Stimulated activated effector memory CD8-positive, alpha-beta T cell treated with anti-CD3 and anti-CD28 coated beads, Interleukin-12 subunit alpha, Interleukin-12 subunit beta, amount 100 ng/mL, for 72 hours (primary cell): ENCODE data around the gene FOXL3.

Source experiments
- ATAC-seq: fragments of 150-1000 bp; cut with Tn5 transposase; 2 replicates; pipeline ENCODE4 v1.10.0; 2021
- DNase-seq, 2 donors: peaks; one replicate each; pipeline ENCODE4 v3.0.0; 2021 to 2022; ENCODE audit warnings: low spot score in 2 of 2
- H3K27ac Mint-ChIP-seq: one replicate; pipeline ENCODE4 v1.8.0; 2022; ENCODE audit warnings: mild to moderate bottlenecking, mixed read lengths
- H3K36me3 Mint-ChIP-seq: one replicate; pipeline ENCODE4 v1.8.0; 2022; ENCODE audit warnings: mild to moderate bottlenecking, mixed read lengths
- H3K4me1 Mint-ChIP-seq: one replicate; pipeline ENCODE4 v1.8.0; 2022; ENCODE audit warnings: mixed read lengths
- H3K4me3 Mint-ChIP-seq: one replicate; pipeline ENCODE4 v1.8.0; 2022; ENCODE audit warnings: mild to moderate bottlenecking, mixed read lengths
- H3K9me3 Mint-ChIP-seq: one replicate; pipeline ENCODE4 v1.8.0; 2022; ENCODE audit warnings: mixed read lengths

FOXL3 gene

GRCh38 chr7:298743-299142 lies 8.8 kb downstream of the FOXL3 start:
- H3K9me3 Mint-ChIP-seq: no peaks in the 10 kb centered on the region
- no peak overlapping the region for H3K4me3 Mint-ChIP-seq
- no peak for DNase-seq
- no peak for ATAC-seq
- H3K27ac Mint-ChIP-seq: no peak overlapping the region
- H3K4me1 Mint-ChIP-seq: no peaks in the 10 kb centered on the region
- no peaks in the 10 kb centered on the region for H3K36me3 Mint-ChIP-seq

DNA sequence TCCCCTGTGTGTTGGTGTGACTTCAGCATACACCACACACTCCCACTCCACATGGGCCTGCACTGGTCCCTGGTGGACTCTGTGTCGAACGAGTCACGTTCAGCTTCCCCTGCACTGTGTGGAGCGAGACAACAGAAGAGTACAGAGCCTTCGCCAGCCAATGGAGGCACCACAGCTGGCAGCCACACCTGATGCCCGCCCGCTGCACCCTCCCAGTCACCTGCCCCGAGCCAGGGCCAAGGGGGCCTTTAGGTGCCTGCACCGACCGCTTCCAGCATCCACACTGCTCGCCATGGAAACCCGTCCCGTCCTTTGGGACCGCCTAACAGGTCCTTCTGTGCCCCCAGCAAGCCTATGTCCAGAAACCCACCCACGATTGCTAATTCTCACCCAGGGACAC lies 9.2 kb downstream of the FOXL3 start:
- Mint-ChIP-seq H3K4me3 (no peak overlapping the region), H3K27ac (no peak overlapping the region), H3K9me3 (no peaks in the 10 kb centered on the region), H3K36me3 (no peaks in the 10 kb centered on the region), H3K4me1 (no peaks in the 10 kb centered on the region)
- DNase-seq (no peak), ATAC-seq (no peak)

GRCh38 chr7:299628-300027 lies 9.7 kb downstream of the FOXL3 start:
- no peaks in the 10 kb centered on the region for H3K9me3 Mint-ChIP-seq
- no peak overlapping the region for H3K27ac Mint-ChIP-seq
- ATAC-seq: no peak
- DNase-seq: no peak
- no peaks in the 10 kb centered on the region for H3K36me3 Mint-ChIP-seq
- no peak overlapping the region for H3K4me3 Mint-ChIP-seq
- no peaks in the 10 kb centered on the region for H3K4me1 Mint-ChIP-seq

DNA sequence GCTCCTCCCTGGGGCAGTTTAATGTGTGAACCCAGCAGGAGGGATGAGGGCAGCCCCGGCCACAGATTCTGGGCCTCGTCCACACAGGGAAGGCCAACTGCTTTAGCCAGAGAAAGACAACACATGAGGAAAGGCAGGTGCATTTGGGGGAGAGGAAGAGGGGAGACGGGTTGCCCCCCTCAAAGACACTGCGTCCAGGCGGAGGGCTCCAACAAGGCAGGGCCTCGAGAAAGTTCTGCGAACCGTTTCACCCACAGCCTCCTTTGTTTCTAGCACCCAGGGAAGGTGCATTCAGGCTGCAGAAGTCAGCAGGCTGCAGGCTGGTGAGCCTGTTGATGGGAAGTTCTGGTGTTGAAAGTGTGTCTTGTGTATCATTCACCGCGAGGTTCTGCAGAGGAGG lies 10.1 kb downstream of the FOXL3 start:
- ATAC-seq (no peak), DNase-seq (no peak)
- no peaks in the 10 kb centered on the region for H3K36me3 Mint-ChIP-seq
- H3K4me3 Mint-ChIP-seq: no peak overlapping the region
- H3K4me1 Mint-ChIP-seq: no peaks in the 10 kb centered on the region
- H3K9me3 Mint-ChIP-seq: no peaks in the 10 kb centered on the region
- no peak overlapping the region for H3K27ac Mint-ChIP-seq

DNA sequence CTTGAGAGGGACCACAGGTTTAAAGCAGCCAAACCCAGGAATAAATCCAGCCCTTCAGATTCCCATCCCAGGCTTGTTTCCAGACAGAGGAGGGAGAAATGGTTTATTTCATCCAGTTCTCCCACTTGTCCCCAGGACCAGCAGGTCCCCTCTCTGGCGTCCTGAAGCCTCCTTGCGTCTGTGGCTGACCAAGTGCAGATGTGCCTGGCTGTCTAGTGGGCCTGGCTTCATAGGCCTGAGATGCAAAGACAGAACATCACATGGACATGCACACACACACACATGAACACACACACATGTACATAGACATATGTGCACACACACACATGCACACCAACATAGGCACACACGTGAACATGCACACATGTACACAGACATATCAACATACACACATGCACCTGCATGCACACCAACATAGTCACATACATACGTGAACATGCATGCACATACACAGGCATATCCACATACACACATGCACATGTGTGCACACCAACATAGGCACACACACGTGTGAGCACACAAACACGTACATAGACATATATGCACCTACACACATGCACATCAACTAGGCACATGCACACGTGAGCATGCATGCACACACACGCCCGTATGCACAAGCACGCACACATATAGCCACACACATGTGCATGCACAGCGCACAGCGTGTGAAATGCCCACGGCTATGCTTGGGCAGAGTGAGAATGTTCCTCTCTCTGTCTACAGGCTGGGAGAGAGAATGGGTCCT lies 10.7 kb downstream of the FOXL3 start:
- Mint-ChIP-seq H3K4me1 (no peaks in the 10 kb centered on the region), H3K27ac (no peak overlapping the region), H3K4me3 (no peak overlapping the region), H3K9me3 (no peaks in the 10 kb centered on the region), H3K36me3 (no peaks in the 10 kb centered on the region)
- ATAC-seq: no peak
- no peak for DNase-seq

- Mint-ChIP-seq H3K4me3 (no peak overlapping the region), H3K4me1 (no peaks in the 10 kb centered on the region), H3K27ac (no peak overlapping the region), H3K9me3 (no peaks in the 10 kb centered on the region), H3K36me3 (no peaks in the 10 kb centered on the region)
- DNase-seq (no peak), ATAC-seq (no peak)
These were observed 11.5 kb downstream of the FOXL3 start for GRCh38 chr7:301291-302053.

DNA sequence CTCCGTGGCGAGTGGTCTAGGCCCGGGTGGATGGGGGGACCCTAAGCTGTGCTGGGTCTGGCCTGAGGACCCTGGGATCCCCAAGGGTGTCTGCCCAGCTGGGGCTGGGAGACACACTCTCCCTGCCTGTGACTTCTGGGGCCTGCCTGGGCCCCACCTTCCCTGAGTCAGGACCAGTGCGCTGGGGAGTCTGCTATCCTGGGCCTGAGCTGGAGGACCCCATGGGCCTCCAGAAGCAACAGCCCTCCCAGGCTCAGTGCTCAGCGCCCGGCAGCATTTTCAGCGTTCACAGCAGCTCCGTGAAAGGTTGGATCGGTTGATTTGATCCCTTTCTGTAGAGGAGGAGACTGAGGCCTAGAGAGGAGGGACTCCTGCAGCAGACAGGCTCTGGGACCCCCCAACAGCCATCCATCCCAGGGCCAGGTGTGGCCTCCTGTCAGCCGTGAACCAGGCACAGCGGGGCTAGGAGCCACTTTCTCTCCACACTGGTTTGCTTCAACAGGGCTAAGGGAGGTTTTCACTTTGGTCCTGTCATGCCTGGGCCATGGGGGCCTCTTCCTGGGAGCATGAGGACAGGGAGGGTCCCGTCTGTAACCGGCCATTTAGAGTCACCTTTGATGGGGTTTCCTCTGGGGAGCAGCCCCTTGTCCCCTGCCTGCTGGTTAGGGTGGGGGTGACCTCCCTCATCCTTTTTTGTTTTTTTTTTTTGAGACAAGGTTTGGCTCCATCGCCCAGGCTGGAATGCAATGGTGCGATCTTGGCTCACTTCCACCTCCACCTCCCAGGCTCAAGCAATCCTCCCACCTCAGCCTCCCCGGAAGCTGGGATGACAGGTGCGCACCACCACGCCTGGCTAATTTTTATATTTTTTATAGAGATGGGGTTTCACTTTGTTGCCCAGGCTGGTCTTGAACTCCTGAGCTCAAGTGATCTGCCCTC lies 12.4 kb downstream of the FOXL3 start:
- H3K4me3 Mint-ChIP-seq: no peak overlapping the region
- H3K4me1 Mint-ChIP-seq: no peaks in the 10 kb centered on the region
- H3K27ac Mint-ChIP-seq: no peak overlapping the region
- ATAC-seq (no peak), DNase-seq (no peak)
- H3K36me3 Mint-ChIP-seq: no peaks in the 10 kb centered on the region
- H3K9me3 Mint-ChIP-seq: no peaks in the 10 kb centered on the region

DNA sequence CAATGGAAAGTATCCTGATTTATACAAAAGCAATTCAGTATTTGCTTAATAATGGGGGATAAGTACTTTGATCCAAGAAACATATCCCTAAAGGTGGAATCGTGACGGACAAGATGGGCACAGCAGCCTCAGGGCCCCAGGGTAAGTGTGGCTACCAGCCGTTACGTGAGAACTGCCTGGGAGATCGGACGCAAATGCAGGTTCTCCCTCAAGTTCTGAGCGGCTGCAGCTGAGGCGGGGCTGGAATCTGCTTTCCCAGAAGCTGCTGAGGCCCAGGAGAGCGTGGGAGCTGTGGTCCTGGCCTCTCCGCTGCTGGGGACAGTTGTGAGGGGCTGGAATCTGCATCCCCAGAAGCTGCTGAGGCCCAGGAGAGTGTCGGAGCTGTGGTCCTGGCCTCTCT lies 13.5 kb downstream of the FOXL3 start:
- Mint-ChIP-seq H3K9me3 (peaks cover 2% of the 10 kb centered on the region), H3K27ac (no peak overlapping the region), H3K4me3 (no peak overlapping the region)

DNA sequence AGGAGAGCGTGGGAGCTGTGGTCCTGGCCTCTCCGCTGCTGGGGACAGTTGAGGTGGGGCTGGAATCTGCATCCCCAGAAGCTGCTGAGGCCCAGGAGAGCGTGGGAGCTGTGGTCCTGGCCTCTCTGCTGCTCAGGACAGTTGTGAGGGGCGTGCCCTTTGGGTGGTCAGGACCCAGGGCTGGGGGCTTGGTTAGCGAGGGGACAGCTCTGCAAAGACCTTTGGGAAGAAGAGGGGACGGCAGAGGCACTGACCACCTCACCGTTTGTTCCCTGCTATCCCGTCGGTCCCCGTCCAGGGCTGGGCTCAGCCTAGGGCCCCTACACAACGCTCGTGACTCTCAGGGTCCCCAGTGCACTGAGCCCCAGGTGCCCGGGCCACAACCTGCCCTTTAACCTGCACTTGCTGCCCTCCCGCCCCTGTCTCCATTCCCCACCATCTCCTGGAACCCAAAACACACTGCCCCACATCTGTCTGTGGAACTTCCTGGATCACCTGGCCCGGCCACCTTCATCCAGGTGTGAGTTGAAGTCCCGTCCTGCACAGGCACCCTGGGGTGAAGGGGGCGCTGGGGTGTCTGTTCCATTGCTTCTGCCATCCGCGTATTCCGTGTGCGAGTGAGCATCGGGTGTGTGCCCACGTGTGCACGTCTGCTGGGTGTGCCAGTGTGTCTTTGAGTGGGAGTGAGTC lies 14.1 kb downstream of the FOXL3 start:
- Mint-ChIP-seq H3K27ac (no peak overlapping the region), H3K4me3 (no peak overlapping the region), H3K9me3 (peaks cover 2% of the 10 kb centered on the region), H3K4me1 (no peaks in the 10 kb centered on the region), H3K36me3 (no peaks in the 10 kb centered on the region)
- DNase-seq (no peak), ATAC-seq (no peak)

More for the DNA sequence above, 13.5 kb downstream of the FOXL3 start:
- DNase-seq (no peak), ATAC-seq (no peak)
- no peaks in the 10 kb centered on the region for H3K4me1 Mint-ChIP-seq
- no peaks in the 10 kb centered on the region for H3K36me3 Mint-ChIP-seq

DNA sequence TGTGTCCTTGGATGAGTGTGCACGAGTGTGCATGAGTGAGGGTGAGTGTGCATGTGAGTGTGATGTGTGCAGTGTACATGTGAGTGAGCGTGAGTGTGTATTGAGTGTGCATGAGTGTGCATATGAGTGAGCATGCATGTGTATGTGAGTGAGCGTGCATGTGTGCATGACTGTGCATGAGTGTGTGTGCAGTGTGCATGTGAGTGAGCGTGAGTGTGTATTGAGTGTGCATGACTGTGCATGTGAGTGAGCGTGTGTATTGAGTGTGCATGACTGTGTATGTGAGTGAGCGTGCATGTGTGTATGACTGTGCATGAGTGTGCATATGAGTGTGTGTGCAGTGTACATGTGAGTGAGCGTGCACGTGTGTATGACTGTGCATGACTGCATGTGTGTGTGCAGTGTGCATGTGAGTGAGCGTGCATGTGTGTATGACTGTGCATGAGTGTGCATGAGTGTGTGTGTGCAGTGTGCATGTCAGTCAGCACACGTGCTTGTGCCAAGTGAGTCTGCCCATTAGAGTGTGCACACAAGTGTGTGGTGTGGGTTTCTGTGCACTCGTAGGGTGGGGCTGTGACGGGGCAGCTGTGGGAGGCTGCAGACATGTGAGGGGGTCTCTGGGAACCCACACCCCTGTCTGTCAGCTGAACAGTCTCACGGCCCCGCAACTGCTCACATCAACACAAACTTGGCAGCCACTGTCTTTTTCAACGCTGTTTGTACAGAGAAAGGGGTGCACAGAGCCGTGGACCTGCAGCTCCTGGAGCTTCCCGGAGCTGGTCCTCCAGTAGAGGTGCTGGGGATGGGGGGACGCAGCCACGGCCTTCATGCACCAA lies 14.8 kb downstream of the FOXL3 start:
- no peak overlapping the region for H3K4me3 Mint-ChIP-seq
- H3K4me1 Mint-ChIP-seq: no peaks in the 10 kb centered on the region
- DNase-seq (no peak), ATAC-seq (no peak)
- no peak overlapping the region for H3K27ac Mint-ChIP-seq
- H3K9me3 Mint-ChIP-seq: peaks cover 2% of the 10 kb centered on the region
- no peaks in the 10 kb centered on the region for H3K36me3 Mint-ChIP-seq

DNA sequence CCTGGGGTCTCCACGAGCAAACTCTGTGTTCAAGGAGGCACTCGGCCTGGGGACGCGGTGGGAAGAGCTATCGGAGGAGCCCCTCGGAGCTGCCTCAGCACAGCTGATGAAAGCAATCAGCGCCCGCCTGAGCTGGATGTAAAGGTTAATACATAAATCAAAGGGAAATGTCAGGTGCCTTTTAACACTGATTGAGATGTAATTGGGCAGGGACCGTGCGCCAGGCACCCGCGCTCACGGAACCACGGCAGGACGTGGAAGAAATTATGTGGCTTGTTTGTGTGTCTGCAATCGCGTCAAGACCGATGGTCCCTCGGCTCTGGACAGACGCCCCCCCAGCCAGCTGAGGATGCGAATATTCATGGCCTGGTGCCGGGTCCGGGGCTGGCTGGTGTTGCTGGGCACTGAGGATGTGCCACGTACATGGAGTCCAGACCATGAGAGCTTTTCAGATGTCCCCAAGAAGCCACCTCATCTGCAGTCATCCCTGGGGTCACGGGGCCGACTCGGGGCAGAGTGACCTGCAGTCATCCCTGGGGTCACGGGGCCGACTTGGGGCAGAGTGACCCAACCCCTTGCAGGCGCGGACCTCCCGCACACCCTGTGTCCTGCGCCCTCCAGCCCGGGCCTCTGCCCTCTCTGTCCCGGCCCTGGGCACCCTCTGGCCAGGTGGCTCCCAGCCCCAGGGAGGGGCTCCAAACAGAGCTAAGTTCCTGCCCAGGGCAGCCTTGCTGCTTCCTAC lies 15.6 kb downstream of the FOXL3 start:
- H3K27ac Mint-ChIP-seq: no peak overlapping the region
- H3K9me3 Mint-ChIP-seq: peaks cover 2% of the 10 kb centered on the region
- no peak for ATAC-seq
- H3K4me1 Mint-ChIP-seq: no peaks in the 10 kb centered on the region
- no peaks in the 10 kb centered on the region for H3K36me3 Mint-ChIP-seq
- DNase-seq: no peak
- H3K4me3 Mint-ChIP-seq: no peak overlapping the region

GRCh38 chr7:307970-308369 lies 18.0 kb downstream of the FOXL3 start:
- Mint-ChIP-seq H3K4me3 (no peak overlapping the region), H3K9me3 (peaks cover 2% of the 10 kb centered on the region), H3K27ac (no peak overlapping the region), H3K4me1 (no peaks in the 10 kb centered on the region), H3K36me3 (no peaks in the 10 kb centered on the region)
- no peak for DNase-seq
- no peak for ATAC-seq

GRCh38 chr7:309586-310228 lies 19.7 kb downstream of the FOXL3 start:
- Mint-ChIP-seq H3K4me1 (no peaks in the 10 kb centered on the region), H3K36me3 (no peaks in the 10 kb centered on the region), H3K9me3 (peaks cover 2% of the 10 kb centered on the region), H3K27ac (no peak overlapping the region), H3K4me3 (no peak overlapping the region)
- no peak for DNase-seq
- no peak for ATAC-seq
